Inflammatory macrophage treated with lipopolysaccharide for 4 hours (primary cell): ENCODE measurements around the gene RBM19.
"Not testable (repeated sequence)": the region's sequence is repeated elsewhere in the genome, so short reads cannot be mapped to it uniquely, and the experiment has no call there.

Experiments used
- DNase-seq: peaks from one replicate; pipeline ENCODE4 v3.0.0-alpha.2; 2020

The RBM19 gene

DNA sequence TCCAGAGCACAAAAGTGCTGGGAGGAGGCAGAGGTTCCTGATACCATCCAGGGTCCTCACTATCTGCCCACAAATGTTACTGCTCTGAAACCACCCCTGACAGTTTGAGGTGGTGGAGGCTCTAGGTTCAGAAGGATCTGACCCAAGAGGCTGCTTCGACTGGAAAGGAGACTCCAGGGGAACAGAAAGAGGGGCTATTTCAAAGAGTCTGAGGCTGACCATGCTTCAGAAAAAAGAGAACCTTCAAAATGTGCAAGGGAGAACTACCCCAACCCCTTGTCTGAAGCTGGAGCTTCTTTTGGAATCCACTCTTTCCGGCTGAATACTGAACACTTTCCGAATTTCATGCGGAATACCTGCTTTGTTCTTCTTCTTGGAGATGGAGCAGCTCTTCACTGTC is 41.8 kb downstream of the RBM19 start:
- no peak for DNase-seq

DNA sequence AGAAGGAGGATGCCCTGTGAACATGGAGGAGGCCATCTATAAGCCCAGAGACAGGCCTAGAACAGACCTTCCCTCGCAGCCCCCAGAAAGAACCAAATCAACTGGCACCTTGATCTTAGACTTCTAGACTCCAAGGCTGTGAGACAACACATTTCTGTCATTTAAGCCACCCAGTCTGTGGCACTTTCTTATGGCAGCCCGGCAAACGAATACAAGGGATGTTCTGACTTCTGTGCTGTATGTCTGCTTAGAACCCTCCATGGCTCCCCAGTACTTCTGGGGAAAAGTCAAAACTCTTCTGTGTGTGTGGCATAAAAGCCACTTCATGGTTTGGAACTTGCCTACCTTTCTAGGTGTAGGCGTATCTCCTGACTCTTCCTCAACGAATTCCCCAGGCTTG is 42.9 kb downstream of the RBM19 start:
- no peak for DNase-seq

DNA sequence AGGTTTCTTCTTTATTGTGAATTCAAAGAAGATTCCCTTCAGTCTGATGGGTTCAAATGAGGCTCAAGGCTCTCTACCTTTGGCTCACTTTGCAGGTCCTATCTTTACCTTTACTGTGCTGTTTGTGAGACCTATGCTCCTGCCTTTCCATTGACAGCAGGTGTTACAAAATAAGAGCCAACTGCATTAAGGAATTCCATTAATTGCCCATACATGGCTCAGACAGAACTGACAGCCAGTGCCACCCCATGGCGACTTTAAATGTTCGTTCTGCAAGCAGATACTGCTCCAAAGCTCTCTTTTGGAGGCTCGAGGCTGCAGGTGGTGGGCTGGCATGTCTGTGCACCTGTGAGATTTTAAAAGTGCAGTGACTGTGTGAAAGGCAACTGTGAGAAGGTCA is 44.7 kb downstream of the RBM19 start:
- DNase-seq, result no peak

DNA sequence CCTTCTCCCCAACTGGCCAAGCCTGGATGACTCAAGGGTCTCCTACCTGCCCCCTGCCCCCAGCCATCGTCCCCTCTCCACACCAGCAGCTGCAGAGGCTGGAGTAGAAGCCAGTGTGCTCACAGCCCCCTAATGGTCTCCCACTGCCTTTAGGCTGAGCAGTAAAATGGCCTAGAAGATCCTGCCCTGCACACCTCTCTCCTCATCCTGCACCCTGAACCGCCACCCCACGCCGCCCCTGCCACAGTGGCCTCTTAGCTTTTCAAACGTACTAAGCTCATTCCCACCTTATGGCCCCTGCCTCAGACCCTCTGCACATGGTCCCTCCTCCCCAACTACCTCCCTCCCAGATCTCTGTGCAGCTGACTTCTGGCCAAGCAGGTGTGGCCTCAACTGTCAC is 46.3 kb downstream of the RBM19 start:
- DNase-seq, result no peak

DNA sequence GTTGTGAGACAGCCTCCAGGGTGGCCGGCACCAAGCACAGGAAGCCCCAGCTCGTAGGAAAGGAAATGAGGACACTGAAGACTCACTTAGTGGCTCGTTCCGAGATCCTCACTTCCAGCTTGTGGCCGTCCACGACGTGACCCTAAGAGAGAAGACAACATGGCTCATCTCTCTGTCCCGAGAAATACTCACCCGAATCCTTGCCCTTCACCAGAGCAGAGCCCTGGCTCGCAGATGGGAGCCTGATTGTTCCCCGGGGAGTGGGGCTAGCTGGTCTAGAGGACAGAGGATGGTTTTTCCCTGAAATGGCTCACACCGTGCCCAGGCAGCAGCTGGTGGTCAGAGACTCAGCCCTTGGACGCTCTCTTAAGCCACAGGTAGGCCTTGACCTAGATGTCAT is 47.8 kb downstream of the RBM19 start:
- DNase-seq, result no peak

DNA sequence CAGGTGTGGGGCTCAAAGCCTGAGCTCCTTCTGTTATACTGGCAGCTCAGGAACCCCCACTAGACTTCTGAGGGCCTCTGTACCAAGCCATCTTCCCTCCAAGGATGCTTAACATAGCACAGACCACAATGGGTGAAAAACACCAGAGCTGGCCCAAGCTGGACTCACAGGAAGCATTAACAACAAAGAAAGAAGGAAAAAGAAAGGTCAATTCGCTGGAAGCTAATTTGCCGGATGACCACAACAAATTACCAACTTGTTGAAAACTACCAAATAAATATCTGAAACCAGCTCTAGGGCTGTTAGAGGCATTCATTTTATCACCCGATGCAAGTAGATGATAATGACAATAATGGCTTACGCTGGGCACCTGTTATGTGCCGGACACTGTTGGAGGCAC is 48.7 kb downstream of the RBM19 start:
- DNase-seq, result no peak

DNA sequence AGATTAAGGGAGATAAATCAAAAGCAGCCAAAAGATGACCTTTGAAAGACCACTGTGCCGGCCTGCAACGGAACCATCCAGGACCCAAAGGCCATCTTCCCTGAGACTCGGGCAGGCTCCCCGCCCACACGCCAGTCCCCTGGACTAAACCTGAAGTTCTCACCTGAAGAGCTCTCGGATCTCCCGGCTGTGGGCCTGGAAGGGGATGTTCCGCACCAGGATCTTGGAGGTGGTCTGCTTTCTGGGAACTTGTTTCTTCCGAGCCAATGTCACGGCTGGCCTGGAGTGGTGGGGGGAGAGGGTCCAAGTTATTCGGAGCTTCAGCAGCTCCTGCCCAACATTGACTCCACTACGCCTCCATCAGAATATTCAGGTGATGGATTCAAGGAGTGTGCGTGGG is 51.3 kb downstream of the RBM19 start:
- DNase-seq, result no peak

DNA sequence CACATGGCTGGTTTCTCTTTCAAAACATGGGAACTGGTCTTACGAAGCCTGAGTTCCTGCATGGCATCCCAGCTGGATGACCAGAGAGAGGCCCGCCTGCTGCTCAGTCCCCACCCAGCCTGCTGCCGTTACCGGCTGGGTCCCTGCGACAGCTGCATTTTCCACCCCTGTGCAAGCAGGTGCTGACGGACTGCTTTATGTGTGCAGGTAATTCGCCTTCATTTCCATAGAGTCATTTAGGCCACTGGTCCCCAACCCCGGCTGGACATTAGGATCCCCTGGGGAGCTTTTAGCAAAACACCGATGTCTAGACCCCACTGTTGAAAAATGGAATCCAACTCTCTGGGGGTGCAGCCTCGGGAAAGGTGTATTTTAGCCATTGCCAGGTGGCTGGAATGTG is 51.9 kb downstream of the RBM19 start:
- no peak for DNase-seq

DNA sequence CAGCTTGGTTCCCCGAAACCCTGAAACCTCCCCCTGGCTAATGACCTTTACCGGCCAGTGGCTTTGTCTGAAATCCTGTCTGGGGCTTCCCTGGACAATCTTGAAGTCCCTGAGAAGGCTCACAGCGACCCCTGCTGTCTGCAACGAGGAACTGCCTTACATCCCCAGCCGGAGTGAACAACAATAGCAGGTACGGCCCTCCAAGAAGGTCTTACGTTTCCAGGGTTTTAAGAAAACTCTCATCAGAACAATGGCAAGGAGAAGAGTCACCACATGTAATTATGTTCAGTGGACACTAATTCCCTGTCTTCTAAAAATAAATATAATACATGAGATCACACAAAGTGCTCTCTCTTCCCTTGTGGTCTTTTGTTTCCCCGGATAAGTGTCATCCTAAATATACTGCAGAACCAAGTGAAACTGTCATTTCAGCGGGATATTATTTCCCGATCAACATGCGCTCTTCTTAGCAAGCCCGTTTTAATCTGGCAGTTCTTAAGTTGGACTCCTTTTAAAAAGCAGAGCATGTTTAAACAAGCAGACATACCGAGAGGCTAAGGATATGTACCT is 53.3 kb downstream of the RBM19 start:
- peak; percentile 42 for DNase-seq

DNA sequence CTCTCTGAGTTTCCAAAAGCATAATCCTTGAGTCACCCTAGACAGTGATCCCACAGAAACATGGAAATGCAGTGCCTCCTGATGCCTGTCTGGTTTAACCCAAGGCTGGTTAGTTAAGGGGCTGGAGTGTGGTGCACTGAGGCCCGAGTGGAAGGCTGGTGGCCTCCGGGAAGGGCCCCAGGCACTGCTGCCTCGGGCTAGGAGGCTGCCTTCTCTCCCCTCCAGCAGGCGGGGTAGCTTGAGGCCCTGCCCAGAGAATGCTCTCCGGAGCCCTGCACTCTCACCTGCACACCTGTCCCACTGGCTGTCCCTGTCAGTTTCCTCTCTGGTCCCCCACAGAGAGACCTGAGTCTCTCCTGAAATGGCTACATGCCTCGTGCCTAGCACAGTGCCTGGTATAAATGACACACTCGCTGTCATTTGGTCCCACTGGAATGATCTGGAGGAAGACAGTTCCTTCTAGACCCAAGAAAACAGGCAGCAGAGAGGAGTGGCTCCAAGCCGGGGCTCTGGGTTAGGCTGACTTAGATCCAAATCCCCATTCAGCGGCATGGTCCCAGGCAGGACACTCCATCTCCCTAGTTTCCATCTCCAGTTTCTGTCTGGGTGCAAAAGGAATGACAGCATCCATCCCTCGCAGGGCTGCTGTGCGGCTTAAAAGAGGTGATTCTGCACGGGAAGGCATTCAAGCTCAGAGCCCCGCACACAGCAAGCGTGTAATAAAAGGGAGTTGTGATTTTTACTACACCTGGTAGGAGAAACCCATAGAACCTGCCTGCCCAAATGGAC is 54.0 kb downstream of the RBM19 start:
- no peak for DNase-seq

DNA sequence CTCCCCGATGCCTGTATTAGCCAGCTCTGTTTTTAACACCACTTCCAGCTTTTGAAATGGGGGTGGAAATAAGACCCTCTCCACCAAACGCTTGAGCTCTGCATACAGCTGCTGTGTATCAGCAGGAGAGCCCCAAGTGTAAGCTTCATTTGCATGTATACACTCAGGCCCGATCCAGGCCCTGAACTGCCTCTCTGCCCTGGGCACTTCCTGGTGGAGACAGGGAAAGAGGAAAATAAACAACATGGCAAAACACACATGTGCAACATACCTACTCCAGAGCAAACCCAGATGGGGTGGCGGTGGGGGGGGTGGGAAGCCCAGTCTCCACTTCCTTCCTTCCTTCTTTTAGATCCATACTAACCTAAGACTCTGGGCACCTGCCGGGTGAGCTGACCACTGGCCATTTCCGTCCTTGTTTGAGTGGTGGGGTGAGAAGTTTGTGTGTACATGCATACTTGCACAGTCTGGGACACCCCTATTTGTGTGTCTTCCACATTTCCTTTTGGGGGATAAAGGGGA is 55.3 kb downstream of the RBM19 start:
- DNase-seq, result no peak

DNA sequence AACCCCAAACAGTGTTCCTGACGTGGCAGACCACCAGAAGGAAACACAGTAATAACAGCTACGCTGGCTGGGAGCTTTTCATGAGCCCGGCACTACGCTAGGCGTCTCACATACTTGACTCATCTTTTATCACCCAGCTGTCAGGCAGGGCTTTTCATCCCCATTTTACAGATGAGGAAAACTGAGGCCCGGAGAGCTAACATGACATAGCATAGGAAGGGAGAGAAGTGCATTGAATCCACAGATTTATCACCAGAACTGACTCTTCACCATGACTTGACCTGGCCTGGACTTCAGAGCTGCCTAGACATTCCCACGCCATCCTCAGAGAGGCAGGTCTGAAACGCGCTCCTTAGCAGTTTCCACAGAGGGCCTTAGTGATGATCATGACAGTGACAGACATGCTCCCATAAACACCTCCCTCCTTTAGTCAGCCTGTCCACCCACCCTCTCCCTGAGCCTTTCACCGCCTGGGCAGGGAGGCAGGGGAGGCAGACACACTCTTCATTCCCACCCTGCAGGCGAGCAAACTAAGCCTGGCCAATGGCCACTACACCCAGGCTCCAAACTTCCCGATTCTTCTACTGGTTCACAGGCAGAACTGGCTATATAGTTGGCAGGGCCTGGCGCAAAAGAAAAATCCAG is 56.2 kb downstream of the RBM19 start:
- no peak for DNase-seq

DNA sequence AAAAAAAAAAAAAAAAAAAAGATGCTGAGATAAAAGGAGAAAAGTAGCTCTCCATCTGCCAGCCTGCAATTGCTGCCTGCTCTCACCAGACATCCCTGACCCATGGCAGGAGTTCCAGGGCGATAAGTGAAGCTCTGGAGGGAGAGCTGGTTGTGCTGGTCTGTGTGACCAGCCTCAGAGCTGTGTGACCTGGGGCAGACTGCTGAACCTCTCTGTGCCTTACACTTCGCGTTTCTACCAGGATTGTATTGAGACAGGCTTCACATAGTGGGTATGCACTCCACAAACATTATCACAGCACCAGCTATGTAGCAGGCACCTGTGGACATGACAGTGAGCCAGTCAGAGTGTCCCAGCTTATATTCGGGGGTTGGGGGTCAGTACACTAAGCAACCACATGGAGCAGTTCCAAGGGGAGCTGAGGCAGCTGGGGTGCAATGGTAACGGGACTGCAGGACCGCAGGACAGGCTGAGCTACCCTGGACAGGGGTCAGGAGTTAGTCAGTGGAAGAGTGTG is 57.5 kb downstream of the RBM19 start:
- no peak for DNase-seq

DNA sequence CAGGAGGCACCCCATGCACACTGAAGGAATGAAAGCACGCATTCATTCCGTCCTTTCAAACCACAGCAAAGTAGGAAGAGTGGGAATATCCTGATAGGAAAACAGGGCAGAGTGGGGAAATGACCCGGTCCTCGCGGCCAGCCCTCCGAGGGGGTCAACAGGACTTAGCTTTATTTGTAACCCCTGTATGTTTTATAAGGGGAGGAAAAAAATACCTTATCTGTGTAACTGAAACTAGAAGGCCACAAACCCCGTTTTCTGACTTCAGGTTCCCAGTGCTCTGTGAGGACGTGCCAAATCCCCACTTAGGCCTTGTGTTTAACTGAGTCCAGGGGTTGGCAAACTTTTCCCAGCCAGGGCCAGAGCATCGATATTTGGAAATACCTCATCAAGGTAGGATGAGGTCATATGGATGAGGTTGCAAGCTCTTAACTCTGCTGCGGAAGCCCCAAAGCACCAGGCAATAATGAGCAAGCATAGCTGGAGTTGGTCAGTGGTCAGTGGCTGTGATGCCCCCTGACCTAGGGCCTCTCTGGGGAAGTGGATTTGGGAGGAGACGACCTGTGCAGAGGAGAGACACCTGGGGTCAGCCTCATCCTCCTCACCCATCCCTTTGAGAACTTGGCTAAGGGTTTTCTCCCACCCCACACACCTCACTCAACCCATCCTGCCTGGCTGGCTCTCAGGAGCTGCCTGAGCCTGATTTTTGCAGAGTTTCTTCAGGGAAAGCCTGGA is 58.5 kb downstream of the RBM19 start:
- DNase-seq, result no peak

DNA sequence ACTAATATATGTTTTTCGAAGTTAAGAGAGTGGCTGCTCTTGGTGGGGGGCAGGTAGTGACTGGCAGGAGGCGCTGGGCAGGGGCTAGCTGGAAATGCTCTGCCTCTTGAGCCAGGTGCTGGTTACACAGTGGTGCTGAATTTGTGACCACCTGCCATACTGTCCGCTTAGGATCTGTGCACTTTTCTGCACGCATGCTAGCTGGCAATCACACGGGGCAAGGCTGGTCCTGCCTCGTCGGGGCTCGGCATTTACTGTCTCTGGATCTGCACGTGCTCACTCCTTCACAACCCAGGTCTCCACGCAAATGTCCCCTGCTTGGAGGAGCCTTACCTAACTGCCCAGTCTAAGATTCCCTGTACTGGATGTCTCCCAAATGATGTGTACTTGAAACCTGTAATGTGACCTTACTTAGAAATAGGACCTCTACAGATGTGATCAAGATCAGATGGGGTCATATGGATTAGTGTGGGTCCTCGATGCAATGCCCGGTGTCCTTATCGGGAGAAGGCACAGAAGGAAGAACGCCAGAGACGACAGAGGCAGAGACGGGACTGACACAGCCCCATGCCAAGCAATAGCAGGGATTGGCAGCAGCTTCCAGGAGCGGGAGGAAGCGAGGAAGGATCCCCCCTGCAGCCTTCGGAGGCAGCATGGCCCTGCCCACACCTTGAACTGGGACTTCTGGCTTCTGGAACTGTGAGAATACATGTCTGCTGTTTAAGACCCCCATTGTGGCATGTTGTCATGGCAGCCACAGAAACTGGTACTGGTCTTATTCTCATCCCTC is 59.5 kb downstream of the RBM19 start:
- DNase-seq, result no peak

DNA sequence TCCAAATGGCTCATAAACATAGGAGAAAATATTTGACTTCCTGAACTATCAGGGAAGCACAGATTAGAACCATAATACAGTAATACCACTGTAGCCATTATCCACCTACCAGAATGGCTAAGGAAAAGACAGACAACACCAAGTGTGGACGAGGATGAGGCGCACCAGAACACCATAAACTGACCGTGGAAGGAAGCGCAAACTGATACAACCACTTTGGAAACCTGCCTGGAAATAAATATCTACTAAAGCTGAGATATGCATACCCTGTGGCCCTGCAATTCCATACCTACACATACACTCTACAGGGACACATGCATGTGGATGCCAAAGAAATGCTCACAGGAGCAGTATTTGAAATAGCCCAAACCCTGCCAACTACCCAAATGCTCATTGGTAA is 60.3 kb downstream of the RBM19 start:
- no peak for DNase-seq

DNA sequence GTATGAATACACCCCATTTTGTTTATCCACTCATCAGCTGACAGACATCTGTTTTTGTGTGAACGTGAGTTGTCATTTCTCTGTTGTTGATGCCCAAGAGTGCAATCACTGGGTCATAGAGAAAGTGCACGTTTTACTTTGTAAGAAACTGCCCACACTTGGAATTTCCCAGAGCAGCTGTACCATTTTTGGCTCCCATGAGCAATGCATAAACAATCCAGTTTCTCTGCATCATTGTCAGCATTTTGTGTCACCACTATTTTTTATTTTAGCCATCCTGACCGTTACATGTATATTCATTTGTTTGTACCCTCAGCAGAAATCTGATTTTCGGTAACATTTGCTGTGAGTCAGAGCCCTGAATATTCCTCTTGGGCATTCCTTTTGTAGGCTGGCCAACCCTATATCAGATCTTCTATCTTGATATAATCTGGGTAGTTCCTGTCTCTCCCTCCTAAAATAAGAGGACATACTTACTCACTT is 62.7 kb downstream of the RBM19 start:
- no peak for DNase-seq

DNA sequence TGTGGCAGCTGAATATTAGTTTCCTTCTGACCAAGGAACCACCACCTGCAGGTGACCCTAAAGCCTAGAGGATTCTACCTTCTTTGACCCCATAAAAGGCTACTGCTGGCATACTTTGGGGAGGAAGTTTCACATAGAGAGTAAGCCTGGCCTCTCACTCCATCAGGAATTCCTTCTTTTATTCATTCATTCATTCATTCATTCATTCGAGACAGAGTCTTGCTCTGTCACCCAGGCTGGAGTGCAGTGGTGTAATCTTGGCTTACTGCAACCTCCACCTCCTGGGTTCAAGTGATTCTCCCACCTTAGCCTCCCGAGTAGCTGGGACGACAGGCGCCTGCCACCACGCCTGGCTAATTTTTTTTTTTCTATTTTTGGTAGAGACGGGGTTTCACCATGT is 64.8 kb downstream of the RBM19 start:
- not testable (repeated sequence) for DNase-seq

DNA sequence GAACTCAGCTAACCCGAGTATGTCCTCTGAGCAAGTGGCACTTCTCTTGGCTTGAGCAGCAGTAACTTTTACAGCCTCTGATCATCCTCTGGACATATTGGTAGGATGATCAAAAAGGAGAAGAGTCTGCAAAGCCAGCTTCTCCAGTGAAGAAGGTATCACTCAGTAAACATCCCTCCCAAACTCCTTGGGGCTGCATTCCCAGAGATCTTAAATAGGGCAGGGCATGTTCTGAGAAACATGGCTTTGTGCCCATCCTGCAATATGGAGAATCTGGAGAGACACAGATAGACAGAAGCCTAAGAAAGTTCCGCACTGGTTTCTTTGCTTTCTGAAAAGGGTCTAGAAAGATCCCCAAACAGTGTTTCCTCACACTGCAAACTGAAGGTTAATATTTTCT is 65.4 kb downstream of the RBM19 start:
- no peak for DNase-seq

DNA sequence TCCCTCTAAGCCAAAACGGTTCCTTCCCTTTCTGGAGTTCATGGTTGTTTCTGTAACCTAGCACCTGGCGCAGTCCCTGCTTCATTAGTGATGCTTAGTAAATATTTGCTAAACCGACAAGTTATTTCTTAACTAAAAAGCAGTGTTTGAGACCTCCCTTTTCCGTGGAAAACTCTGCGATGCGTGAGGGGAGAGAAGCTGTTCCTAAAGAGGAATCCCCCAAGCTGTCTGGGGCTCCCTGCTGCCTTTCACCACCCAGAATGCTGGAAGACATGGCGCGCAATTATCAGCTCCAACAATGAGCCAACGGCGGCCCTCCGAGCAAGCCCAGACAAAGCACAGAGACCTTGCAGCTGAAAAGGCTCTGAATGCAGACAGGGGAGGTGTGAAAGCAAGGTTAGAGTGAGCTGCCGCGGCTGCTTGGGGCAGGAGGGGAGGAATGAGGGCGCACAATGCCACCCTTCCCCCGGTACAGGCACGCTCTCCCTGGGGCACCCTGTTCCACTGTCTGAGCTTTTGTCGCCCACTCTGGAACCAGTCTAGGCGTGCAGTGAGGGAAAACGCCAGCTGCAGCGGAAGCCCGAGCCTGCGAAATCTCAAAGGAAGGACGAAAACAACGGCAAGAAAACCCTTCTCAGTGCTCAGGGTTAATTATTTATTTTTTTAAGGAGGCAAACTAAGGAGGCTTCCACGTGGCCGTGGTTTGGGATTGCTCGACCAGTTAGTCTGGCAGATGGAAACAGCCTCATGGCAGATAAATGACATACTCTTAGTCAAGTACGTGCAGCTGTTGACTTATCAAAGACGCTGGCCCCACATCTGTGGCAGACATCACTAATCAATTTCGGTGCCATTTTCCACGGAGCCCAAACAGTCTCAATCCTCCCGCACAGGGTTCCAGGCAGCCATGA is 66.3 kb downstream of the RBM19 start:
- DNase-seq, result no peak

DNA sequence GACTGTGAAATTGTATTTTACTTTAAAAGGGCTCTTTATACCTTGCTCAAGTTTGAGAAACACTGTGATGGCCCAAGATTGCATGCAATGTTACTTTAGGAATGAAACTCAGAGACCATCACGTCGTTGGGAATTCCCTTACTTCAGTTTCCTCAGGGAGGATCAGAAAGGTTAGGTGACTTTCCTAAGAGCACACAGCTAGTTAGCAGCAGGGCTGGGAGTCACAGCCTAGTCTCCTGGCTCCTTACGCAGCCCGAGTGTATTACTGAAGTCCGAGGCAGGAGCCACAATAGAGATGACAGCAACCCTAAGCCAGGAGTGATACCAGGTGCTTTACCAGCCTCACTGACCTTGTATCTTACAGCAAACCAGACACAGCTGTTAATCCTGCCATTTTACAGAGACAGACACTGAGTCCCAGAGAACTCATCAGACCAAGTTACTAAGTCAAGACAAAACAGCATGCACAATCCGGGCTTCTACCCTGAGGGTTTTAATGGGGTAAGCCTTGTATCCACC is 67.0 kb downstream of the RBM19 start:
- no peak for DNase-seq
